AG10803 (cell line): ENCODE measurements around the gene TGM1.

Experiments
- DNase-seq: peaks from one replicate; pipeline ENCODE4 v3.0.0; 2010; ENCODE audit warnings: low read depth
- H3K4me3 ChIP-seq: 2 replicates; pipeline ENCODE4 v1.5.1; 2011; ENCODE audit warnings: mild to moderate bottlenecking, low read length, control low read depth
- CTCF ChIP-seq: conservative IDR thresholded peaks from 2 replicates; pipeline ENCODE4 v1.5.1; 2011; ENCODE audit warnings: mild to moderate bottlenecking, low read length, control low read depth, inconsistent platforms

The TGM1 gene

DNA sequence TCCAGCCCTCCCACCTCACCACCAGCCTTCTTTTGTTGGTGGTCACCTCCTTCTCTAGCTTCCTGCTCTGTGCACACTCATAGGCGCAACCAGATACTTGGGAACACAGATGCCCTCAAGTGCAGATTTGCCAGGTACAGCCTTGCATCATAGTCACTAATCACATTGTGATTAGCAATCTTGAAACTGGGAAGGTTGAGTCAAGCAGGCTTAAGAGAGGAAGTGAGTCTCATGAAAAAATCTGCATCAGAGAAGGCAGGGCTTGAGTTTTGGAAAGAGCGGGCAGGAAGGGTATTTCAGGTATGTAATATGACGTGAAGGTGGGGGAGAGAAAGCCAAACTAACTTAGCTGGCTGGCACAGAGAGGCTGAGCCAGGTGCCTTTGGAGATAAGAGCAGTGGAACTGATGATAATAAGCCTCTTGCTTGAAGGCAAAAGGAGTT is 11.1 kb upstream of the TGM1 start:
- no peak overlapping the region for H3K4me3 ChIP-seq
- TF ChIP-seq CTCF: no peak
- no peak for DNase-seq

- TF ChIP-seq CTCF: no peak
- no peak overlapping the region for H3K4me3 ChIP-seq
- no peak for DNase-seq
Measured at GRCh38 chr14:24273422-24273998, 10.5 kb upstream of the TGM1 start.

DNA sequence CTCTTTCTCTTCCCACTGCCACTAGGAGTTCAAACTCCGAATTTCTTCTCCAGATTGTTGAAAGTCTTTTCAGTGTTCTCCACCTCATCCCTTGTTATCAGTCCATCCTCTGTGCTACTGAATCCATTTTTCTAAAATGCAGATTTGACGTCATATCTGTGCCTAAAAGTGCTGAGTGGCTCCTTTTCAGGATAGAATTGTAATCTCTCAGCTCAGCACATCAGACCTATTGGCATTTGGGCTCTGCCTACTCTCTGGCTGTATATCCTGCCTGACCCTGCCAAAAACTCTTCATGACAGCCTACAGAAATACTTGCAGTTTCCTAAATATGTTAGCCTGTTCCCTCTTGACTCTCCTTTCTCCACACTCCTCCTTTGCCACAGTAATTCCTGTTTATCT is 9.5 kb upstream of the TGM1 start:
- TF ChIP-seq CTCF: no peak
- DNase-seq: no peak
- no peak overlapping the region for H3K4me3 ChIP-seq

- no peak for DNase-seq
- no peak for TF ChIP-seq CTCF
- peak overlapping the region; percentile 97 for H3K4me3 ChIP-seq
Measured at GRCh38 chr14:24271834-24272263, 8.9 kb upstream of the TGM1 start.

GRCh38 chr14:24271134-24271833 is 8.3 kb upstream of the TGM1 start, which contains the start of gene RABGGTA:
Gene RABGGTA (minus strand): TSS chr14:24271597. CDS start chr14:24271115, 482 bp downstream.
- DNase-seq: peak; percentile 86
- peak within 1 kb of the TSS; percentile 97 for H3K4me3 ChIP-seq
- TF ChIP-seq CTCF: peak; percentile 64

GRCh38 chr14:24270537-24271133 is 7.7 kb upstream of the TGM1 start:
- no peak for DNase-seq
- TF ChIP-seq CTCF: no peak

More at GRCh38 chr14:24270537-24271133, 7.7 kb upstream of the TGM1 start:
- peak overlapping the region; percentile 97 for H3K4me3 ChIP-seq
